Stimulated activated CD8-positive, alpha-beta memory T cell treated with anti-CD3 and anti-CD28 coated beads, Interleukin-15, amount 100 ng/mL, for 4 hours (primary cell): Measurements from ENCODE around the gene BTBD8.

Source experiments
- DNase-seq, 2 donors: peaks; one replicate each; pipeline ENCODE4 v3.0.0-alpha.2; 2020; ENCODE audit warnings: low read depth in 2 of 2

Gene BTBD8

GRCh38 chr1:92191726-92192125, 111.6 kb downstream of the BTBD8 start:
- no peak for DNase-seq

DNA sequence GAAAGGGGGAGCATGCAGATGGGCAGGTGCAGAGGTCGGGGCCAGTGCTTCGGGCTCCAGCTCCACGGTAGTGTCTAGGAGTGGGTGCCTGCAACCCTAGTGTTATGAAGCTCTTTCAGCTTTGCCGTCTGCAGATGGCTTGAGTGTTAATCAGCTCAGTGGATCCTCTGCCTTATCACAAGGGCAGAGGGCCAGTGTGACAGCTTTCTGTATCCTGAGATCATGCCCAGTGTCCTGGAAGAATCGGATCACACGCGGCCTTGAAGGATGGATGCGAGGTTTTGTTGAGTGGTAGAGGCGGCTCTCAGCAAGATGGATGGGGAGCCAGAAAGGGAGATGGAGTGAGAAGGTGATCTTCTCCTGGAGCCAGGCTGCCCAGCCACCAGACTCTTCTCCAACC, 112.1 kb downstream of the BTBD8 start:
- DNase-seq, result no peak

DNA sequence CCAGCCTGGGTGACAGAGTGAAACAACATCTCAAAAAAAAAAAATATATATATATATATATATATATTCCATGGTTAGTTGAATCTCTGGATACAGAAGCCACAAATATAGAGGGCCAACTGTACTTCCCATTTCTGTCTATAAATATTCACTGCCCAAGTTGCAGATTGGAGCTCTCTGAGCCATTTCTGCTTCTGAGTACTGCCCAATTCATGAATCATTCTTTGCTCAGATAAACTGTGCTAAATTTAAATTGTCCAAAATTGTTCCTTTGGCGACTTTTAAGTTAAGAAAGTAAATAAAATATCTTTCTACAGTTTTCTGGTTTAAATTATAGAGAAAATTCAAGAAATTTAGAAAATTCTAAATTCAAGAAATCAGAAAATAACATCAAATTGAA, 114.4 kb downstream of the BTBD8 start:
- no peak for DNase-seq

DNA sequence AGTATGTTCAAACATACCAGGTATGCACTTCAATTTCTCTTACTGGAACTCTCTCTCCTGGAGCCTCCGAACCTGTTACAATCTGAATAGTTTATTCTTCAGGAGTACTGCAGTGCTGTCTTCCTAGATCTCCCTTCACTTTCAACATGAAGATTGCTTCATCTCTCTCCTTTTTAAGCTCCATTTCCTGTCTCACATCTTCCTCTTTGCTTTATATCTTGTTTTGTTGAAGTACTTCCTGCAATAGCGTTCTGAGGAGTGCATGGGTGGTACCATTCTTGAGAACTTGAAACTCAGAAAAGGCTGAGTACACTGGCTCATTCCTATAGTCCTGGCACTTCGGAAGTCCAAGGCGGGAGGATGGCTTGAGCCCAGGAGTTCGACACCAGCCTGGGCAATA, 121.8 kb downstream of the BTBD8 start:
- DNase-seq, result no peak

- DNase-seq, result no peak
These were observed 123.0 kb downstream of the BTBD8 start for GRCh38 chr1:92203105-92203504.

DNA sequence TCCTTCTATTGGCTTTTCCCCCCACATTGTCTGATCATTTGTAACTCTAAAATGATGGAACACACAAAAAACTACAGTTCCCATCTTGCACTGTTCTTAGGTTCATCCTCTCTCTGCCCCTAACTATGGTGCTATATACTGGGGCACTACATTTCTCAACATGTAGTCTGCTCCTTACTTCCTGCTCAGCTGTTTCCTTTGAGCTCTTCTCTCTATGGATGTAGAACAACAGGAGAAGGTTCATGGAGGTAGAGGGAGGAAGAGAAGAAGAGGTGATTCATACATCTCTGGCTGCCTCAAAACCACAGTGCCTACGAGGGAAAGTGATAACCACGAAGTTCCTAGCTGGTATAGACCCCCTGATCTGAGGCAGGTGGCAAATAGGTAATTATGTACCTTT, 130.6 kb downstream of the BTBD8 start:
- DNase-seq, result no peak

DNA sequence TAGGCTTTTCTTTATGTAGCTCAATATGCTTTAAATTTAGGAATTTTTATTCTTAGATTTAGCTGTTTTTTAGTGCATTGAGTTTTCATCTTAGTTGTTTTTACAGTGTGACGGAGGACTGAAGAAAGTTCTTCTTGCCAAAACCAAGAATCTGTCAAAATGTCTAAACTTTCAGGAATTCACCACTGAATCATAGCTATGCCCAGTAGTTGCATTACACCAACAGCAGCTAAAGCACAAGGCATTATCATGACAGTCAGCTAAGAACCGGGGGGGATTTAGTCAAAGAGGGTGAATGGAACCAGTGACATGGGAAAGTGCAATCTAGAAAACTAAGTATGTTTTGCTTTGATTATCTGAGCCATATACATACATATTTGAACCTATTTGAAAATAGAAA, 131.0 kb downstream of the BTBD8 start:
- no peak for DNase-seq

GRCh38 chr1:92217721-92218120, 137.6 kb downstream of the BTBD8 start, which contains the start of gene C1orf146:
C1orf146 (plus strand) TSS chr1:92217915; CDS start chr1:92231421, 13,506 bp downstream.
- DNase-seq, result no peak

- no peak for DNase-seq
These were observed 138.4 kb downstream of the BTBD8 start for GRCh38 chr1:92218559-92218958.

DNA sequence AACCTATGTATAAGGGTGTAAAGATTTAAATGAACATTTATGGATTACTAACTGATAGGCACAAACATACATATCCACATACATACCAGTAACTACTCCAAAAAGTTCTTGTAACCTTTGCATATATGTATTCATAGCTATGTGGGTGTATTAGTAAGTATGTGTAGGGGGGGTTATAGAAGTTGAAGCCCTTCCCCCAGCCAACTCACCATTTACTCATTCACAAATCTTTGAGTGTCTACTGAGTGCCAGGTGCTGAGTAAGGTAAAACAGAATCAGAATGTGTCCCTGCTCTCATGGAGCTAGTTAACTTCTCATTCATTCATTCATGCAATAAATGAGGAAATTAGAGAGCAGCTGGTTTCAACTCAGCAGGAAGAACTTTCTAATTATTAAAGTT, 138.9 kb downstream of the BTBD8 start:
- DNase-seq, result no peak

DNA sequence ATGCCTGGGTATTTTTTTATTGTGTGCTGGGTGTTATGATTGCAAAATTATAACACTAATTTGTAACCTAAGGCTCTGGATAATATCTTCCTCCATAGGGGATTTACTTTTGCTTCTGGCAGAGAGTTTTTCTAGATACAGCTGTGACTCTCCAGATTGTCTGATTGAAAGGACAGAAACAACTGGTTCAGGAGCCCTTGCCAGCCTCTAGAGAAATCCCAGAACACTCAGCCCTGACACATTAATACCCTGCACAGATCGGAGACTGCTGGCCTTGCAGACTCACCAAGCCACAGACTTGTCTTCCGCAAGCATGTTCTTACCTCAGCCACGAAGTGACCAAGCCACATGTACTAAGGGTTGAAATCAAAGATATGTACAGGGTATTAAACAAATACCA, 148.3 kb downstream of the BTBD8 start:
- no peak for DNase-seq

DNA sequence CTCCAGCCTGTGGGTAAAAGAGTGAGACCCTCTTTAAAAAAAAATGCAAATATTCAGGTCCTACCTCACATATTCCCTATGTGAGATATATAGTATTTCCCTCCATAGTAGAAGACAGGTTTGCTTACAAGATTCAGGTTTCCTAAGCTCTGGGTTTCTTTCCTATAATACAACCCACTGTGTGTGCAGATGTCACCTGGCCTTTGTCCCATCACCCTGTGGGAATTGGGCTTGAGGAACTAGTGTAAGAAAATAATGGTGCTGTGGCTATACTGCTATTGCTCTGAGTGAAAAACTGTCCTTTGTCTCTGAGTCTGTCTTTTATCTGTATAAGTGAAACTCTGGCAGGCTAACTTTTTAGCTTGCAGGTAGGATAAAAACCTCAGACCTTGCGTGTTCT, 150.6 kb downstream of the BTBD8 start:
- no peak for DNase-seq
